NT2/D1 (cell line): ENCODE results near the gene ZNF22.

Experiments used
- DNase-seq: peaks from one replicate; pipeline ENCODE4 v3.0.0-alpha.2; 2011; ENCODE audit warnings: low read depth, low spot score
- H3K27me3 ChIP-seq: 2 replicates; pipeline ENCODE4 v1.6.0; 2011; ENCODE audit warnings: mild to moderate bottlenecking; ENCODE audit not compliant: insufficient read length, insufficient read depth
- H3K36me3 ChIP-seq: 2 replicates; pipeline ENCODE4 v1.6.1; 2011; ENCODE audit warnings: mild to moderate bottlenecking, low read length, mixed read lengths; ENCODE audit not compliant: insufficient read depth, insufficient read length
- H3K4me1 ChIP-seq: 2 replicates; pipeline ENCODE4 v1.5.1; 2011; ENCODE audit not compliant: insufficient read depth, insufficient read length
- H3K4me3 ChIP-seq: 2 replicates; pipeline ENCODE4 v1.5.1; 2011; ENCODE audit warnings: low read depth; ENCODE audit not compliant: insufficient read length
- H3K9ac ChIP-seq: 2 replicates; pipeline ENCODE4 v1.6.0; 2011; ENCODE audit warnings: low read depth; ENCODE audit not compliant: insufficient read length
- H3K9me3 ChIP-seq: 2 replicates; pipeline ENCODE4 v1.5.1; 2011; ENCODE audit warnings: mild to moderate bottlenecking, low read length; ENCODE audit not compliant: insufficient read depth
- SUZ12 ChIP-seq: IDR thresholded peaks from 2 replicates; pipeline ENCODE4 v1.6.1; 2011; ENCODE audit not compliant: insufficient read length, insufficient read depth; ENCODE audit errors: extremely low read depth
- YY1 ChIP-seq: IDR thresholded peaks from 2 replicates; pipeline ENCODE4 v1.6.1; 2011; ENCODE audit not compliant: insufficient read length, insufficient read depth
- ZNF274 ChIP-seq: IDR thresholded peaks from 2 replicates; pipeline ENCODE4 v1.6.1; 2011; ENCODE audit warnings: mild to moderate bottlenecking, low read depth, low read length

ZNF22 gene

GRCh38 chr10:44981172-44982113, 19.3 kb upstream of the ZNF22 start:
- TF ChIP-seq ZNF274 (no peak), SUZ12 (no peak), YY1 (no peak)
- Histone ChIP-seq H3K4me3 (no peak overlapping the region), H3K4me1 (peaks cover 42% of the 10 kb centered on the region), H3K36me3 (peaks cover 29% of the 10 kb centered on the region), H3K27me3 (no peaks in the 10 kb centered on the region), H3K9ac (no peak overlapping the region), H3K9me3 (no peaks in the 10 kb centered on the region)
- DNase-seq, result no peak

GRCh38 chr10:44982114-44982460, 18.6 kb upstream of the ZNF22 start:
- no peak for DNase-seq
- no peaks in the 10 kb centered on the region for H3K27me3 ChIP-seq
- peaks cover 24% of the 10 kb centered on the region for H3K36me3 ChIP-seq
- H3K9ac ChIP-seq, result no peak overlapping the region
- TF ChIP-seq ZNF274, result no peak
- TF ChIP-seq SUZ12, result no peak
- no peak for TF ChIP-seq YY1
- peaks cover 36% of the 10 kb centered on the region for H3K4me1 ChIP-seq
- no peak overlapping the region for H3K4me3 ChIP-seq
- H3K9me3 ChIP-seq, result no peaks in the 10 kb centered on the region

DNA sequence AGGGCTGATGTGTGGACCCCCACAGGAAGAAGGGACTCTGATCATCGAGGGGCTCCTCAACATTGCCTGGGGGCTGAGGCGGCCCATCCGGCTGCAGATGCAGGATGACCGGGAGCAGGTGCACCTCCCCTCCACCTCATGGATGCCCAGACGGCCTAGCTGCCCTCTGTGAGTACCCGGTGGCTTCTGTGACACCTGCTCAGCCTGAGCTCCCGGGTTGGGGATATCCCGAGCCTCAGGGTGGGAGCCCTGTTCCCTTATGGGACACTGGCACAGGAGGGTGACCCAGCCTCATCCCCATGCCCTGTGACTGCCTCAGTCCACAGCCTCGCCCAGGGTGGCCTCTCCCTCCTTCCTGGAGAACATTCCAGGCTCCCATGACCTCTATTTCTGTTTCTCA, 18.2 kb upstream of the ZNF22 start:
- Histone ChIP-seq H3K4me3 (no peak overlapping the region), H3K36me3 (peaks cover 21% of the 10 kb centered on the region), H3K27me3 (no peaks in the 10 kb centered on the region), H3K9me3 (no peaks in the 10 kb centered on the region), H3K9ac (no peak overlapping the region), H3K4me1 (peaks cover 34% of the 10 kb centered on the region)
- no peak for TF ChIP-seq YY1
- no peak for TF ChIP-seq ZNF274
- TF ChIP-seq SUZ12, result no peak
- DNase-seq, result no peak

- Histone ChIP-seq H3K36me3 (peaks cover 18% of the 10 kb centered on the region), H3K27me3 (no peaks in the 10 kb centered on the region), H3K4me3 (no peak overlapping the region), H3K9ac (no peak overlapping the region), H3K9me3 (no peaks in the 10 kb centered on the region), H3K4me1 (peaks cover 31% of the 10 kb centered on the region)
- no peak for DNase-seq
- TF ChIP-seq SUZ12, result no peak
- no peak for TF ChIP-seq YY1
- TF ChIP-seq ZNF274, result no peak
These were observed 17.4 kb upstream of the ZNF22 start for GRCh38 chr10:44983066-44983894.

DNA sequence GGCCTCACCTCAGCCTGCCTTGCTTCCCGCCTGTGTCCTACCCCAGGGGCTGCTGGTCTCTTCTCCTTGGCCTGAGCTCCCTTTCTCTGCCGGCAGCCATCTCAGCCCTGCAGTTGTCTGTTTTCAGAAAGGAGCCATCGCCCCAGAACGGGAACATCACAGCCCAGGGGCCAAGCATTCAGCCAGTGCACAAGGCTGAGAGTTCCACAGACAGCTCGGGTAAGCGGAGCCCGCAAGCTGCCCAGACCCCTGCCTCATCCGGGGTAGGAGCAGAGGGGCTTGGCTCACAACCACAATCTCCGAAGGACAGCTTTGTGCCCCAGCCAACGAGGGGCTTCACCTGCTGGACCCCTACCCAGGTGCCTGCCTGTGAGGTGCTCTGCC, 16.8 kb upstream of the ZNF22 start:
- TF ChIP-seq ZNF274 (no peak), YY1 (no peak), SUZ12 (no peak)
- Histone ChIP-seq H3K4me3 (no peak overlapping the region), H3K4me1 (peaks cover 32% of the 10 kb centered on the region), H3K9ac (no peak overlapping the region), H3K36me3 (peaks cover 18% of the 10 kb centered on the region), H3K27me3 (no peaks in the 10 kb centered on the region), H3K9me3 (no peaks in the 10 kb centered on the region)
- DNase-seq, result no peak

DNA sequence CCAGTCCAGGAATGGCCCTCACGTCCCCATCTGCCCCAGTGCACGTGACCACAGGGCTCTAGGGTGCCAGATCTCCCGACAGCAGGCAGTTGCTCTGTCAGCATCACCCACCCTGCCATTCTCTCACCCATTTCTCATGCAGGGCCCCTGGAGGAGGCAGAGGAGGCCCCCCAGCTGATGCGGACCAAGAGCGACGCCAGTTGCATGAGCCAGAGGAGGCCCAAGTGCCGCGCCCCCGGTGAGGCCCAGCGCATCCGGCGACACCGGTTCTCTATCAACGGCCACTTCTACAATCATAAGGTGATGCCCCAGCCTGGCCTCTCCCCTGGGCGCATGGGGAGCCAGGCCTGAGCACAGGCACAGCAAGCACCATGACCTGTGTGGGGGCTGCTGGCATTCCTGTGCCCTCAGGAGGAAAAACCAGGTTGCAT, 16.0 kb upstream of the ZNF22 start:
- no peak for DNase-seq
- H3K27me3 ChIP-seq, result no peaks in the 10 kb centered on the region
- no peak for TF ChIP-seq ZNF274
- TF ChIP-seq SUZ12, result no peak
- no peak for TF ChIP-seq YY1
- no peaks in the 10 kb centered on the region for H3K9me3 ChIP-seq
- no peak overlapping the region for H3K9ac ChIP-seq
- no peak overlapping the region for H3K4me3 ChIP-seq
- peaks cover 18% of the 10 kb centered on the region for H3K36me3 ChIP-seq
- H3K4me1 ChIP-seq, result peaks cover 32% of the 10 kb centered on the region

DNA sequence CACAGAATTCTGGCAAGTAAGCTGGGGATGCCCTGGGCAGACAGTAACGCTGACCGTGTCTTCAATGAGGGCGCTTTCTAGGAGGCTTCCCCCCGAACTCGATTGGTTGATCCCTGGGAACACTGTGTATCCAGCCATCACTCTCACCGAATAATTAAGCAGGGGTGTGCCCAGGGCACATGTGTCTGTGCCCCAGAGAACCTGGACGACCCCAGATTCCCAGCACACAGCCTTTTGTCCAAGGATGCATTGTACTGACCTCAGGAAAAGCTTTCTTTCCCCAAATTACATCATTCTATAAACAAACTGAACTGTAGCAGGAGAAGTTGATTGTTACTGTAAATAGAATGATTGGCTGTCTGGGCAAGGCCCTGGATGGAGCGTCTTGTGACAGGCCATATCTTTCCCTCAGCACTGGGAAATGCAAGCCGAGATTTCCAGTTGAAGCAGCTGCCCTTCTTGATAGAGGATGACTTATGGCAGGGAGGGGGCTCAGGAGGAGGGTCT, 15.5 kb upstream of the ZNF22 start:
- Histone ChIP-seq H3K27me3 (no peaks in the 10 kb centered on the region), H3K9me3 (no peaks in the 10 kb centered on the region), H3K4me1 (peaks cover 28% of the 10 kb centered on the region), H3K36me3 (peaks cover 18% of the 10 kb centered on the region), H3K4me3 (no peak overlapping the region), H3K9ac (no peak overlapping the region)
- TF ChIP-seq SUZ12 (no peak), YY1 (no peak), ZNF274 (no peak)
- no peak for DNase-seq
